ENCODE results near the gene CRCP.
"Not testable (repeated sequence)": the region's sequence is repeated elsewhere in the genome, so short reads cannot be mapped to it uniquely, and the experiment has no call there.

Gene CRCP

GRCh38 chr7:66164356-66164755 is 49.7 kb downstream of the CRCP start:
- Histone ChIP-seq H3K9ac (ENCODE audit: low read length) (no peak overlapping the region), H3K27ac (ENCODE audit: low read length) (no peak overlapping the region), H3K4me3 (ENCODE audit: low read length) (no peak overlapping the region), H3K9me3 (ENCODE audit: control insufficient read depth, low read depth, low read length) (no peaks in the 10 kb centered on the region), H3K36me3 (ENCODE audit: control insufficient read depth, low read depth, low read length) (no peaks in the 10 kb centered on the region), H3K27me3 (ENCODE audit: control insufficient read depth, insufficient read depth, low read length) (no peaks in the 10 kb centered on the region), H3K4me1 (ENCODE audit: control insufficient read depth, low read depth, low read length) (no peaks in the 10 kb centered on the region)

GRCh38 chr7:66167773-66168387 is 53.2 kb downstream of the CRCP start:
- no peak overlapping the region for H3K4me3 ChIP-seq (ENCODE audit: low read length)
- H3K4me1 ChIP-seq (ENCODE audit: control insufficient read depth, low read depth, low read length): no peaks in the 10 kb centered on the region
- no peaks in the 10 kb centered on the region for H3K36me3 ChIP-seq (ENCODE audit: control insufficient read depth, low read depth, low read length)
- no peak overlapping the region for H3K9ac ChIP-seq (ENCODE audit: low read length)
- no peak overlapping the region for H3K27ac ChIP-seq (ENCODE audit: low read length)
- no peaks in the 10 kb centered on the region for H3K27me3 ChIP-seq (ENCODE audit: control insufficient read depth, insufficient read depth, low read length)
- H3K9me3 ChIP-seq (ENCODE audit: control insufficient read depth, low read depth, low read length): no peaks in the 10 kb centered on the region

- Histone ChIP-seq H3K27ac (ENCODE audit: low read length) (no peak overlapping the region), H3K9me3 (ENCODE audit: control insufficient read depth, low read depth, low read length) (no peaks in the 10 kb centered on the region), H3K4me1 (ENCODE audit: control insufficient read depth, low read depth, low read length) (no peaks in the 10 kb centered on the region), H3K9ac (ENCODE audit: low read length) (no peak overlapping the region), H3K36me3 (ENCODE audit: control insufficient read depth, low read depth, low read length) (no peaks in the 10 kb centered on the region), H3K4me3 (ENCODE audit: low read length) (no peak overlapping the region), H3K27me3 (ENCODE audit: control insufficient read depth, insufficient read depth, low read length) (no peaks in the 10 kb centered on the region)
Observed at GRCh38 chr7:66169616-66170015, 55.0 kb downstream of the CRCP start.

GRCh38 chr7:66170309-66171231 is 55.9 kb downstream of the CRCP start:
- Histone ChIP-seq H3K27me3 (ENCODE audit: control insufficient read depth, insufficient read depth, low read length) (no peaks in the 10 kb centered on the region), H3K9me3 (ENCODE audit: control insufficient read depth, low read depth, low read length) (no peaks in the 10 kb centered on the region), H3K4me1 (ENCODE audit: control insufficient read depth, low read depth, low read length) (no peaks in the 10 kb centered on the region), H3K36me3 (ENCODE audit: control insufficient read depth, low read depth, low read length) (no peaks in the 10 kb centered on the region), H3K9ac (ENCODE audit: low read length) (no peak overlapping the region), H3K27ac (ENCODE audit: low read length) (no peak overlapping the region), H3K4me3 (ENCODE audit: low read length) (no peak overlapping the region)

- not testable (repeated sequence) for H3K4me3 ChIP-seq (ENCODE audit: low read length); H3K4me1 ChIP-seq (ENCODE audit: control insufficient read depth, low read depth, low read length); H3K9me3 ChIP-seq (ENCODE audit: control insufficient read depth, low read depth, low read length); H3K36me3 ChIP-seq (ENCODE audit: control insufficient read depth, low read depth, low read length); H3K9ac ChIP-seq (ENCODE audit: low read length); H3K27ac ChIP-seq (ENCODE audit: low read length); H3K27me3 ChIP-seq (ENCODE audit: control insufficient read depth, insufficient read depth, low read length)
Observed at GRCh38 chr7:66172536-66173401, 58.1 kb downstream of the CRCP start.

GRCh38 chr7:66173856-66174255 is 59.2 kb downstream of the CRCP start:
- no peaks in the 10 kb centered on the region for H3K36me3 ChIP-seq (ENCODE audit: control insufficient read depth, low read depth, low read length)
- no peaks in the 10 kb centered on the region for H3K9me3 ChIP-seq (ENCODE audit: control insufficient read depth, low read depth, low read length)
- H3K27ac ChIP-seq (ENCODE audit: low read length): no peak overlapping the region
- no peaks in the 10 kb centered on the region for H3K27me3 ChIP-seq (ENCODE audit: control insufficient read depth, insufficient read depth, low read length)
- H3K4me3 ChIP-seq (ENCODE audit: low read length): no peak overlapping the region
- H3K9ac ChIP-seq (ENCODE audit: low read length): no peak overlapping the region
- H3K4me1 ChIP-seq (ENCODE audit: control insufficient read depth, low read depth, low read length): no peaks in the 10 kb centered on the region

GRCh38 chr7:66175006-66175405 is 60.4 kb downstream of the CRCP start:
- H3K4me1 ChIP-seq (ENCODE audit: control insufficient read depth, low read depth, low read length); H3K9ac ChIP-seq (ENCODE audit: low read length); H3K9me3 ChIP-seq (ENCODE audit: control insufficient read depth, low read depth, low read length); H3K27me3 ChIP-seq (ENCODE audit: control insufficient read depth, insufficient read depth, low read length); H3K27ac ChIP-seq (ENCODE audit: low read length); H3K36me3 ChIP-seq (ENCODE audit: control insufficient read depth, low read depth, low read length); H3K4me3 ChIP-seq (ENCODE audit: low read length): not testable (repeated sequence)

GRCh38 chr7:66176914-66177313 is 62.3 kb downstream of the CRCP start:
- Histone ChIP-seq H3K4me1 (ENCODE audit: control insufficient read depth, low read depth, low read length) (no peaks in the 10 kb centered on the region), H3K9me3 (ENCODE audit: control insufficient read depth, low read depth, low read length) (no peaks in the 10 kb centered on the region), H3K4me3 (ENCODE audit: low read length) (no peak overlapping the region), H3K27me3 (ENCODE audit: control insufficient read depth, insufficient read depth, low read length) (no peaks in the 10 kb centered on the region), H3K27ac (ENCODE audit: low read length) (no peak overlapping the region), H3K36me3 (ENCODE audit: control insufficient read depth, low read depth, low read length) (no peaks in the 10 kb centered on the region), H3K9ac (ENCODE audit: low read length) (no peak overlapping the region)

GRCh38 chr7:66178258-66178657 is 63.6 kb downstream of the CRCP start:
- H3K4me1 ChIP-seq (ENCODE audit: control insufficient read depth, low read depth, low read length): no peaks in the 10 kb centered on the region
- no peak overlapping the region for H3K27ac ChIP-seq (ENCODE audit: low read length)
- no peak overlapping the region for H3K9ac ChIP-seq (ENCODE audit: low read length)
- no peaks in the 10 kb centered on the region for H3K36me3 ChIP-seq (ENCODE audit: control insufficient read depth, low read depth, low read length)
- no peak overlapping the region for H3K4me3 ChIP-seq (ENCODE audit: low read length)
- no peaks in the 10 kb centered on the region for H3K9me3 ChIP-seq (ENCODE audit: control insufficient read depth, low read depth, low read length)
- no peaks in the 10 kb centered on the region for H3K27me3 ChIP-seq (ENCODE audit: control insufficient read depth, insufficient read depth, low read length)

GRCh38 chr7:66181329-66181728 is 66.7 kb downstream of the CRCP start:
- Histone ChIP-seq H3K27ac (ENCODE audit: low read length) (no peak overlapping the region), H3K9me3 (ENCODE audit: control insufficient read depth, low read depth, low read length) (no peaks in the 10 kb centered on the region), H3K9ac (ENCODE audit: low read length) (no peak overlapping the region), H3K36me3 (ENCODE audit: control insufficient read depth, low read depth, low read length) (no peaks in the 10 kb centered on the region), H3K4me3 (ENCODE audit: low read length) (no peak overlapping the region), H3K4me1 (ENCODE audit: control insufficient read depth, low read depth, low read length) (no peaks in the 10 kb centered on the region), H3K27me3 (ENCODE audit: control insufficient read depth, insufficient read depth, low read length) (no peaks in the 10 kb centered on the region)

GRCh38 chr7:66181845-66182244 is 67.2 kb downstream of the CRCP start:
- Histone ChIP-seq H3K9ac (ENCODE audit: low read length) (no peak overlapping the region), H3K27me3 (ENCODE audit: control insufficient read depth, insufficient read depth, low read length) (no peaks in the 10 kb centered on the region), H3K4me1 (ENCODE audit: control insufficient read depth, low read depth, low read length) (no peaks in the 10 kb centered on the region), H3K4me3 (ENCODE audit: low read length) (no peak overlapping the region), H3K36me3 (ENCODE audit: control insufficient read depth, low read depth, low read length) (no peaks in the 10 kb centered on the region), H3K9me3 (ENCODE audit: control insufficient read depth, low read depth, low read length) (no peaks in the 10 kb centered on the region), H3K27ac (ENCODE audit: low read length) (no peak overlapping the region)

Data from iPS-18a (cell line).